SK-N-SH treated with all-trans-retinoic acid at 6 μM for 48 hours (cell line): ENCODE measurements around the gene KCTD13.

Source experiments
- ATAC-seq: fragments of 200-7000 bp; cut with Tn5 transposase; 3 replicates; pipeline ENCODE4 v1.9.1; 2020; ENCODE audit warnings: mild to moderate bottlenecking, moderate library complexity
- ARNTL ChIP-seq: fragments of 450-650 bp; formaldehyde crosslinking; IDR thresholded peaks from 2 replicates; pipeline ENCODE4 v1.5.0; 2020; ENCODE audit warnings: low read depth, mild to moderate bottlenecking, moderate library complexity, borderline replicate concordance
- BACH2 ChIP-seq: fragments of 250-450 bp; sonication (Bioruptor Pico); IDR thresholded peaks from 2 replicates; pipeline ENCODE4 v1.9.0; 2021; ENCODE audit warnings: mild to moderate bottlenecking, borderline replicate concordance
- CREB5 ChIP-seq: fragments of 250-450 bp; sonication (Bioruptor Pico); IDR thresholded peaks from 2 replicates; pipeline ENCODE4 v1.5.1; 2020; ENCODE audit warnings: low read depth, mild to moderate bottlenecking, moderate library complexity
- CSDC2 ChIP-seq: fragments of 250-450 bp; sonication (Bioruptor Pico); IDR thresholded peaks from 2 replicates; pipeline ENCODE4 v1.5.0; 2020; ENCODE audit warnings: mild to moderate bottlenecking, moderate library complexity
- CSRNP3 ChIP-seq: fragments of 250-450 bp; sonication (Bioruptor Pico); IDR thresholded peaks from 2 replicates; pipeline ENCODE4 v1.5.1; 2021; ENCODE audit warnings: mild to moderate bottlenecking, moderate library complexity
- ESRRG ChIP-seq: fragments of 250-450 bp; sonication (Bioruptor Pico); IDR thresholded peaks from 2 replicates; pipeline ENCODE4 v1.6.1; 2021; ENCODE audit warnings: mild to moderate bottlenecking
- GLIS3 ChIP-seq: fragments of 250-450 bp; sonication (Bioruptor Pico); IDR thresholded peaks from 2 replicates; pipeline ENCODE4 v1.5.0; 2020; ENCODE audit warnings: mild to moderate bottlenecking, moderate library complexity
- ISL1 ChIP-seq: fragments of 250-450 bp; sonication (Bioruptor Pico); IDR thresholded peaks from 2 replicates; pipeline ENCODE4 v2.1.2; 2022; ENCODE audit warnings: mild to moderate bottlenecking, moderate library complexity
- OSR1 ChIP-seq: fragments of 250-450 bp; sonication (Bioruptor Pico); IDR thresholded peaks from 2 replicates; pipeline ENCODE4 v1.8.0; 2022; ENCODE audit warnings: moderate library complexity, mild to moderate bottlenecking, inconsistent platforms
- PATZ1 ChIP-seq: fragments of 250-450 bp; sonication (Bioruptor Pico); IDR thresholded peaks from 2 replicates; pipeline ENCODE4 v1.8.0; 2020; ENCODE audit warnings: mild to moderate bottlenecking, moderate library complexity, borderline replicate concordance
- POU6F1 ChIP-seq: fragments of 250-450 bp; sonication (Bioruptor Pico); IDR thresholded peaks from 2 replicates; pipeline ENCODE4 v1.8.0; 2021; ENCODE audit warnings: low read depth, mild to moderate bottlenecking, moderate library complexity, borderline replicate concordance
- PPARA ChIP-seq: fragments of 250-450 bp; sonication (Bioruptor Pico); IDR thresholded peaks from 2 replicates; pipeline ENCODE4 v1.5.0; 2020; ENCODE audit warnings: mild to moderate bottlenecking, borderline replicate concordance
- RARB ChIP-seq: fragments of 250-450 bp; sonication (Bioruptor Pico); IDR thresholded peaks from 2 replicates; pipeline ENCODE4 v1.8.0; 2021; ENCODE audit warnings: mild to moderate bottlenecking, moderate library complexity
- SNAI2 ChIP-seq: fragments of 250-450 bp; sonication (Bioruptor Pico); IDR thresholded peaks from 2 replicates; pipeline ENCODE4 v1.5.0; 2020; ENCODE audit warnings: mild to moderate bottlenecking, moderate library complexity
- TCF4 ChIP-seq: fragments of 250-450 bp; sonication (Bioruptor Pico); IDR thresholded peaks from 2 replicates; pipeline ENCODE4 v1.8.0; 2021; ENCODE audit warnings: mild to moderate bottlenecking, moderate library complexity, borderline replicate concordance
- TSHZ2 ChIP-seq: fragments of 250-450 bp; sonication (Bioruptor Pico); IDR thresholded peaks from 2 replicates; pipeline ENCODE4 v1.5.0; 2020; ENCODE audit warnings: mild to moderate bottlenecking, moderate library complexity
- ZFP3 ChIP-seq: fragments of 250-450 bp; sonication (Bioruptor Pico); IDR thresholded peaks from 2 replicates; pipeline ENCODE4 v1.5.0; 2020; ENCODE audit warnings: mild to moderate bottlenecking, moderate library complexity
- ZFP30 ChIP-seq: fragments of 450-650 bp; formaldehyde crosslinking; IDR thresholded peaks from 2 replicates; pipeline ENCODE4 v1.5.0; 2022; ENCODE audit warnings: mild to moderate bottlenecking, moderate library complexity
- ZNF565 ChIP-seq: fragments of 450-650 bp; formaldehyde crosslinking; conservative IDR thresholded peaks from 2 replicates; pipeline ENCODE4 v1.5.0; 2020; ENCODE audit warnings: low read depth, mild to moderate bottlenecking, moderate library complexity
- ZNF70 ChIP-seq: fragments of 450-650 bp; formaldehyde crosslinking; IDR thresholded peaks from 2 replicates; pipeline ENCODE4 v1.5.0; 2020; ENCODE audit warnings: mild to moderate bottlenecking, moderate library complexity
- ZNF8 ChIP-seq: fragments of 450-650 bp; formaldehyde crosslinking; IDR thresholded peaks from 2 replicates; pipeline ENCODE4 v1.5.0; 2020; ENCODE audit warnings: mild to moderate bottlenecking, moderate library complexity

KCTD13 gene

GRCh38 chr16:29877266-29877961 lies 48.6 kb downstream of the KCTD13 start:
- ATAC-seq = peak; percentile 65
- TF ChIP-seq TCF4 (no peak), ARNTL (CRISPR knock-in tag) (no peak), CSRNP3 (no peak), ZNF70 (CRISPR knock-in tag) (no peak), PATZ1 (CRISPR knock-in tag) (no peak)
- TF ChIP-seq, all 23 proteins: peak for 0

- TF ChIP-seq ZFP3 (no peak), RARB (CRISPR knock-in tag) (no peak), ARNTL (CRISPR knock-in tag) (no peak), POU6F1 (CRISPR knock-in tag) (no peak), PATZ1 (CRISPR knock-in tag) (no peak), ISL1 (CRISPR knock-in tag) (no peak)
Observed at GRCh38 chr16:29876594-29877249, 49.3 kb downstream of the KCTD13 start.

GRCh38 chr16:29876217-29876593 lies 49.8 kb downstream of the KCTD13 start:
- ATAC-seq = no peak
- TF ChIP-seq ESRRG (no peak), ZNF70 (CRISPR knock-in tag) (no peak), PPARA (CRISPR knock-in tag) (no peak), ZNF565 (CRISPR knock-in tag) (no peak), ARNTL (CRISPR knock-in tag) (no peak), CREB5 (CRISPR knock-in tag) (no peak), BACH2 (CRISPR knock-in tag) (no peak), PATZ1 (CRISPR knock-in tag) (no peak), OSR1 (CRISPR knock-in tag) (no peak), ZNF8 (CRISPR knock-in tag) (no peak), GLIS3 (CRISPR knock-in tag) (no peak), ZFP3 (no peak), CSDC2 (no peak), ZFP30 (CRISPR knock-in tag) (no peak), TSHZ2 (CRISPR knock-in tag) (no peak), POU6F1 (CRISPR knock-in tag) (no peak), SNAI2 (CRISPR knock-in tag) (no peak)

More at GRCh38 chr16:29876594-29877249, 49.3 kb downstream of the KCTD13 start:
- ATAC-seq = no peak
